Suprapubic skin (tissue), 4 donors: Measurements from ENCODE around the gene TMCC1. TPM values are rescaled to one million over a fixed set of nuclear protein-coding genes. Genes with fewer than 3 reads are reported as not detected.
A peak's percentile ranks its signal among the peaks of the same experiment; 100 is the strongest.
"Not testable (repeated sequence)": the region's sequence is repeated elsewhere in the genome, so short reads cannot be mapped to it uniquely, and the experiment has no call there.

Experiments used
- DNase-seq, 2 donors: peaks; one replicate each; pipeline ENCODE4 v3.0.0-alpha.2; 2019; ENCODE audit warnings: low spot score in 2 of 2
- H3K27ac ChIP-seq: fragments of 200-600 bp; sonication (generic); one replicate; pipeline ENCODE4 v1.5.1; 2019
- H3K27me3 ChIP-seq: fragments of 200-600 bp; sonication (generic); one replicate; pipeline ENCODE4 v1.5.1; 2019
- H3K36me3 ChIP-seq: fragments of 200-600 bp; sonication (generic); one replicate; pipeline ENCODE4 v1.5.1; 2019
- H3K4me1 ChIP-seq: fragments of 200-600 bp; sonication (generic); one replicate; pipeline ENCODE4 v1.5.1; 2019
- H3K4me3 ChIP-seq: fragments of 200-600 bp; sonication (generic); one replicate; pipeline ENCODE4 v1.5.1; 2019; ENCODE audit warnings: mild to moderate bottlenecking
- H3K9me3 ChIP-seq: fragments of 200-600 bp; sonication (generic); one replicate; pipeline ENCODE4 v1.5.1; 2019
- EP300 ChIP-seq: sonication (generic); formaldehyde crosslinking; IDR thresholded peaks from one replicate; pipeline ENCODE4 v1.6.1; 2017; ENCODE audit warnings: antibody characterized with exemption
- POLR2A ChIP-seq, 2 donors: fragments of 450-650 bp; IDR thresholded peaks; one replicate each; pipeline ENCODE4 v1.6.1; 2017; ENCODE audit warnings: antibody characterized with exemption in 2 of 2, mild to moderate bottlenecking in 2 of 2, moderate library complexity in 2 of 2
- POLR2AphosphoS5 ChIP-seq, 3 donors: sonication (generic); formaldehyde crosslinking; IDR thresholded peaks; one replicate each; pipeline ENCODE4 v1.6.1; 2017; ENCODE audit warnings: antibody characterized with exemption in 3 of 3
- WGBS: methylation state at CpG from one replicate; pipeline ENCODE4 v1.1.5; 2018; 5-methylcytosine and 5-hydroxymethylcytosine counted together
- total RNA-seq, 4 donors: library from RNA; depleted of rRNA; stranded (reverse); fragments of >200 nt; gene quantifications; one replicate each; pipeline ENCODE4 v1.1.0, GENCODE V29; 2016
- TF ChIP-seq, protein P1 (sequence below), 2 donors: fragments of 200-600 bp in 1 of 2; fragments of 450-650 bp in 1 of 2; sonication (generic) in 1 of 2; IDR thresholded peaks; one replicate each; pipeline ENCODE4 v1.5.1; 2016 to 2019; ENCODE audit warnings: antibody characterized with exemption in 2 of 2, mild to moderate bottlenecking in 1 of 2, moderate library complexity in 1 of 2

The TMCC1 gene
- total RNA-seq, 4 donors from 2014 or later, result 14.6 to 26.4 (median 22.4) TPM

- peaks cover 13% of the 10 kb centered on the region for H3K4me1 ChIP-seq
- TF ChIP-seq EP300 (no peak), POLR2AphosphoS5 (IDR thresholded peaks at IDR 0.05) (no peak), POLR2A (IDR thresholded peaks at IDR 0.05) (no peak)
- TF ChIP-seq, protein P1, sequence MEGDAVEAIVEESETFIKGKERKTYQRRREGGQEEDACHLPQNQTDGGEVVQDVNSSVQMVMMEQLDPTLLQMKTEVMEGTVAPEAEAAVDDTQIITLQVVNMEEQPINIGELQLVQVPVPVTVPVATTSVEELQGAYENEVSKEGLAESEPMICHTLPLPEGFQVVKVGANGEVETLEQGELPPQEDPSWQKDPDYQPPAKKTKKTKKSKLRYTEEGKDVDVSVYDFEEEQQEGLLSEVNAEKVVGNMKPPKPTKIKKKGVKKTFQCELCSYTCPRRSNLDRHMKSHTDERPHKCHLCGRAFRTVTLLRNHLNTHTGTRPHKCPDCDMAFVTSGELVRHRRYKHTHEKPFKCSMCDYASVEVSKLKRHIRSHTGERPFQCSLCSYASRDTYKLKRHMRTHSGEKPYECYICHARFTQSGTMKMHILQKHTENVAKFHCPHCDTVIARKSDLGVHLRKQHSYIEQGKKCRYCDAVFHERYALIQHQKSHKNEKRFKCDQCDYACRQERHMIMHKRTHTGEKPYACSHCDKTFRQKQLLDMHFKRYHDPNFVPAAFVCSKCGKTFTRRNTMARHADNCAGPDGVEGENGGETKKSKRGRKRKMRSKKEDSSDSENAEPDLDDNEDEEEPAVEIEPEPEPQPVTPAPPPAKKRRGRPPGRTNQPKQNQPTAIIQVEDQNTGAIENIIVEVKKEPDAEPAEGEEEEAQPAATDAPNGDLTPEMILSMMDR (IDR thresholded peaks at IDR 0.05), result no peak
- no peak for DNase-seq
- no peaks in the 10 kb centered on the region for H3K9me3 ChIP-seq
- no peak overlapping the region for H3K4me3 ChIP-seq
- 46% methylated on average over 2 of the region's 2 CpGs for WGBS
- H3K36me3 ChIP-seq, result no peaks in the 10 kb centered on the region
- H3K27me3 ChIP-seq, result no peaks in the 10 kb centered on the region
- no peak overlapping the region for H3K27ac ChIP-seq
Observed at GRCh38 chr3:129835198-129835597, 58.3 kb downstream of the TMCC1 start.

GRCh38 chr3:129834580-129834979 lies 58.9 kb downstream of the TMCC1 start:
- H3K4me3 ChIP-seq, result no peak overlapping the region
- TF ChIP-seq EP300 (no peak), POLR2AphosphoS5 (IDR thresholded peaks at IDR 0.05) (no peak), POLR2A (IDR thresholded peaks at IDR 0.05) (no peak)
- TF ChIP-seq, protein P1 (IDR thresholded peaks at IDR 0.05), result no peak
- H3K4me1 ChIP-seq, result peaks cover 13% of the 10 kb centered on the region
- DNase-seq, result no peak
- H3K27me3 ChIP-seq, result no peaks in the 10 kb centered on the region
- no peaks in the 10 kb centered on the region for H3K9me3 ChIP-seq
- no peak overlapping the region for H3K27ac ChIP-seq
- no peaks in the 10 kb centered on the region for H3K36me3 ChIP-seq
- 78% methylated on average over 5 of the region's 5 CpGs for WGBS

GRCh38 chr3:129831942-129832341 lies 61.6 kb downstream of the TMCC1 start:
- not testable (repeated sequence) for DNase-seq, H3K9me3 ChIP-seq, H3K27ac ChIP-seq, H3K27me3 ChIP-seq, H3K4me3 ChIP-seq, H3K36me3 ChIP-seq
- peaks cover 10% of the 10 kb centered on the region for H3K4me1 ChIP-seq
- 75% methylated on average over 6 of the region's 6 CpGs for WGBS

DNA sequence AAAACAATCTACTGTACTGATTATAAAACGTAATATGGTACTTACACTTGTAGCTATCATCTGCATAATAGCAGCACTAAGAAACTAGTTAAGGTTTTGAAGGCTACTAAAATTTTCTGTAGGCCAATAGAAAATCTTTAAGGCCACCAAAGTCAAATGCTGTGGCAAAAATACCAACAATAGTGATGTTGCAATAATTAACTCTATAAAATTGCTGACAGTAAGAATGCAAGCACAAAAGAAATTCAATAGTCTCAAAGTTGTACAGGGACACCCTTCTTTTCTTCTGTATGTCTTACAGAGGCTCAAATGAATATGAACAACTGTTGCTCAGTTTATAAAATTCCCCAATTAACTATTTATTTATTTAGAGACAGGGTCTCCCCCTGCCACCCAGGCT lies 62.0 kb downstream of the TMCC1 start:
- Histone ChIP-seq H3K27ac (no peak overlapping the region), H3K27me3 (no peaks in the 10 kb centered on the region), H3K9me3 (no peaks in the 10 kb centered on the region), H3K4me3 (no peak overlapping the region), H3K4me1 (peaks cover 10% of the 10 kb centered on the region), H3K36me3 (peaks cover 3% of the 10 kb centered on the region)
- no peak for TF ChIP-seq EP300
- no peak for TF ChIP-seq POLR2AphosphoS5 (IDR thresholded peaks at IDR 0.05)
- TF ChIP-seq, protein P1 (IDR thresholded peaks at IDR 0.05), result no peak
- TF ChIP-seq POLR2A (IDR thresholded peaks at IDR 0.05), result no peak
- no peak for DNase-seq
- 100% methylated on average over 1 of the region's 1 CpG for WGBS

DNA sequence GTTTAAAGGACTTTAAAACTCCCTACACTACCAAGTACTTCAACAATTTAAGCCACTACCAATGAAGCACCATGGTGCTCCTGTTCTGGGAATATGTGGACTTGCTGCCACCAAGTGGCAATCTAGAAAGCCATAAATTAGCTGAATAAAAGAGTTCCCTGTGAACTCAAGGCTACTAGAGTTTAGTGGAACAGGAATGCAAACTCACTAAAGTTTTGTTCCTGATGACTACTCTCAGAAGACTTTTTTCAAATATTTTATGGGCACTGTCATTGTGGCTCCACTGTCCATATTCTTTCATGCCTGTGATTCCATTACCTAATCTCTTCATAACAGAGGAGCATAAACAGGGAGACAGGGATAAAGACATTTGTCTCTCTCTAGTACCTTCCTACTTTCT lies 63.9 kb downstream of the TMCC1 start:
- no peak for DNase-seq
- Histone ChIP-seq H3K4me1 (peaks cover 14% of the 10 kb centered on the region), H3K27me3 (no peaks in the 10 kb centered on the region), H3K4me3 (no peak overlapping the region), H3K27ac (no peak overlapping the region), H3K36me3 (peaks cover 3% of the 10 kb centered on the region), H3K9me3 (no peaks in the 10 kb centered on the region)
- TF ChIP-seq POLR2A (IDR thresholded peaks at IDR 0.05), result no peak
- TF ChIP-seq, protein P1 (IDR thresholded peaks at IDR 0.05), result peak; percentile 53 to 60

- no peaks in the 10 kb centered on the region for H3K9me3 ChIP-seq
- TF ChIP-seq POLR2A (IDR thresholded peaks at IDR 0.05) (no peak), EP300 (no peak), POLR2AphosphoS5 (IDR thresholded peaks at IDR 0.05) (no peak)
- TF ChIP-seq, protein P1 (IDR thresholded peaks at IDR 0.05), result no peak
- H3K36me3 ChIP-seq, result peaks cover 3% of the 10 kb centered on the region
- H3K27me3 ChIP-seq, result no peaks in the 10 kb centered on the region
- H3K27ac ChIP-seq, result no peak overlapping the region
- peaks cover 17% of the 10 kb centered on the region for H3K4me1 ChIP-seq
- DNase-seq, result no peak
- WGBS, result 72% methylated on average over 7 of the region's 7 CpGs
- no peak overlapping the region for H3K4me3 ChIP-seq
Observed at GRCh38 chr3:129827765-129828164, 65.7 kb downstream of the TMCC1 start.
